ENCODE data around the gene DDX10. TPM values are rescaled to one million over a fixed set of nuclear protein-coding genes. Genes with fewer than 3 reads are reported as not detected.

Gene DDX10
- total RNA-seq, 1 experiment from 2014 or later = 78.3 TPM

DNA sequence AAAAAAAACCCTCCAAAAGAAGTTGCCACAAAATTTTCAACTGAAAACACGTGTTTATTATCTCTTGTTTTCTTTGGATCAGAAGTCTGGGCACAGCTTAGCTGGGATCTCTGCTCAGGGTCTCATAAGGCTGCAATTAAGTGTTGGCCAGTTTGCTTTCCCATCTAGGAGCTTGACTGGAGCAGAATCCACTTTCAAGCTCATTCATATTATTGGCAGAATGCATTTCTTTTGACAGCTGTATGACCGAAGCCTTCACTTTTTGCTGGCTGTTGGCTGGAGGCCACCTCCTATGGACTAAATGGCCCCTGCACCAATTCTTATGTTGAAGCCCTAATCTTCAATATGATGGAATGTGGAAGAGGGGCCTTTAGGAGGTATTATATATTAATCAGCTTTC is 139.6 kb downstream of the DDX10 start:
- Histone ChIP-seq H3K4me1 (peaks cover 8% of the 10 kb centered on the region), H3K36me3 (ENCODE audit: control insufficient read depth, insufficient read depth, low read length) (no peaks in the 10 kb centered on the region), H3K27me3 (replicated peaks; ENCODE audit: control insufficient read depth, insufficient read depth, low read length) (no peaks in the 10 kb centered on the region), H3K9me3 (no peaks in the 10 kb centered on the region), H3K4me3 (ENCODE audit: low read depth, low read length) (no peak overlapping the region)
- intact Hi-C loops (cut with micrococcal nuclease; ENCODE audit: unreplicated experiment) = no loop called here
- peaks cover 3% of the 10 kb centered on the region for H3K4me1 Mint-ChIP-seq (ENCODE audit: low read depth, unreplicated experiment)
- H3K27me3 Mint-ChIP-seq (ENCODE audit: insufficient read depth, unreplicated experiment) = no peaks in the 10 kb centered on the region
- TF ChIP-seq, protein P1, sequence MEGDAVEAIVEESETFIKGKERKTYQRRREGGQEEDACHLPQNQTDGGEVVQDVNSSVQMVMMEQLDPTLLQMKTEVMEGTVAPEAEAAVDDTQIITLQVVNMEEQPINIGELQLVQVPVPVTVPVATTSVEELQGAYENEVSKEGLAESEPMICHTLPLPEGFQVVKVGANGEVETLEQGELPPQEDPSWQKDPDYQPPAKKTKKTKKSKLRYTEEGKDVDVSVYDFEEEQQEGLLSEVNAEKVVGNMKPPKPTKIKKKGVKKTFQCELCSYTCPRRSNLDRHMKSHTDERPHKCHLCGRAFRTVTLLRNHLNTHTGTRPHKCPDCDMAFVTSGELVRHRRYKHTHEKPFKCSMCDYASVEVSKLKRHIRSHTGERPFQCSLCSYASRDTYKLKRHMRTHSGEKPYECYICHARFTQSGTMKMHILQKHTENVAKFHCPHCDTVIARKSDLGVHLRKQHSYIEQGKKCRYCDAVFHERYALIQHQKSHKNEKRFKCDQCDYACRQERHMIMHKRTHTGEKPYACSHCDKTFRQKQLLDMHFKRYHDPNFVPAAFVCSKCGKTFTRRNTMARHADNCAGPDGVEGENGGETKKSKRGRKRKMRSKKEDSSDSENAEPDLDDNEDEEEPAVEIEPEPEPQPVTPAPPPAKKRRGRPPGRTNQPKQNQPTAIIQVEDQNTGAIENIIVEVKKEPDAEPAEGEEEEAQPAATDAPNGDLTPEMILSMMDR (IDR thresholded peaks at IDR 0.05; ENCODE audit: insufficient read depth in 1 of 2, low read depth in 1 of 2, low read length in 1 of 2, severe bottlenecking in 1 of 2, unreplicated experiment in 1 of 2) = no peak
- ChIA-PET CTCF (interaction anchor here (0.7 kb wide), 1 partner anchor 735 kb away, joined by 4 read pairs; no protein-coding TSS in a partner anchor), POLR2A (no interaction called here)
- H3K36me3 Mint-ChIP-seq (ENCODE audit: insufficient read depth, unreplicated experiment) = no peaks in the 10 kb centered on the region
- H3K9me3 Mint-ChIP-seq (ENCODE audit: unreplicated experiment) = no peaks in the 10 kb centered on the region
- no TSS peak for BruUV-seq (replicated peaks)
- H3K27ac Mint-ChIP-seq (ENCODE audit: unreplicated experiment) = no peak overlapping the region
- H3K4me3 Mint-ChIP-seq (ENCODE audit: unreplicated experiment) = no peak overlapping the region
- no peak for DNase-seq

DNA sequence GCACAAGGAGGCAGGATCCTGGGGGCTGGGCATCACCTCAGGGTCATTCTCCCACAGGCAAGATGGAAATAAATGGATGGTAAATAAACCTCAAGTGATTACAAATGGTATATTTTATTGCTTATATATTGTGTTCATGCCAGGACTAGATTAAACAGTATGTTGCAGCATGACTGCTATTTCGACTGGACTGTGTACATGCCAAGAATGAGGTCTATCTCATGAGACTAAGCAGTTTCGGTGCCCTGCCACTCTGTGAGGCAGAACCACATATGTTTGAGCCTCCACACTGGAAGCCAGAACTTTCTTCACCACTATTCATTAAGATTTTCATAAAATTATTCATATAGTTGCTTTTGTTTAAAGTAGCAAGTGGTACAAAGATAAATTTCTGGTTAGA is 140.2 kb downstream of the DDX10 start:
- Histone ChIP-seq H3K9me3 (no peaks in the 10 kb centered on the region), H3K4me1 (0 out of 2 replicates have a peak, but pooled peaks cover 5% of the 10 kb centered on the region), H3K4me3 (ENCODE audit: low read depth, low read length) (no peak overlapping the region), H3K36me3 (ENCODE audit: control insufficient read depth, insufficient read depth, low read length) (no peaks in the 10 kb centered on the region), H3K27me3 (replicated peaks; ENCODE audit: control insufficient read depth, insufficient read depth, low read length) (no peaks in the 10 kb centered on the region)
- ChIA-PET POLR2A (no interaction called here), CTCF (interaction anchor here (0.7 kb wide), 1 partner anchor 734 kb away, joined by 4 read pairs; no protein-coding TSS in a partner anchor)
- H3K4me3 Mint-ChIP-seq (ENCODE audit: unreplicated experiment) = no peak overlapping the region
- H3K9me3 Mint-ChIP-seq (ENCODE audit: unreplicated experiment) = no peaks in the 10 kb centered on the region
- H3K27ac Mint-ChIP-seq (ENCODE audit: unreplicated experiment) = no peak overlapping the region
- TF ChIP-seq, protein P1 (IDR thresholded peaks at IDR 0.05; ENCODE audit: insufficient read depth in 1 of 2, low read depth in 1 of 2, low read length in 1 of 2, severe bottlenecking in 1 of 2, unreplicated experiment in 1 of 2) = no peak
- H3K27me3 Mint-ChIP-seq (ENCODE audit: insufficient read depth, unreplicated experiment) = no peaks in the 10 kb centered on the region
- peaks cover 2% of the 10 kb centered on the region for H3K4me1 Mint-ChIP-seq (ENCODE audit: low read depth, unreplicated experiment)
- no peak for DNase-seq
- H3K36me3 Mint-ChIP-seq (ENCODE audit: insufficient read depth, unreplicated experiment) = no peaks in the 10 kb centered on the region
- no TSS peak for BruUV-seq (replicated peaks)
- intact Hi-C loops (cut with micrococcal nuclease; ENCODE audit: unreplicated experiment) = no loop called here

GRCh38 chr11:108807262-108807661 is 142.4 kb downstream of the DDX10 start:
- TF ChIP-seq, protein P1 (IDR thresholded peaks at IDR 0.05; ENCODE audit: insufficient read depth in 1 of 2, low read depth in 1 of 2, low read length in 1 of 2, severe bottlenecking in 1 of 2, unreplicated experiment in 1 of 2) = no peak
- H3K27me3 Mint-ChIP-seq (ENCODE audit: insufficient read depth, unreplicated experiment) = no peaks in the 10 kb centered on the region
- peaks cover 13% of the 10 kb centered on the region for H3K4me1 Mint-ChIP-seq (ENCODE audit: low read depth, unreplicated experiment)
- ChIA-PET POLR2A (no interaction called here), CTCF (no interaction called here)
- no peaks in the 10 kb centered on the region for H3K36me3 Mint-ChIP-seq (ENCODE audit: insufficient read depth, unreplicated experiment)
- intact Hi-C loops (cut with micrococcal nuclease; ENCODE audit: unreplicated experiment) = no loop called here
- no TSS peak for BruUV-seq (replicated peaks)
- Histone ChIP-seq H3K27me3 (replicated peaks; ENCODE audit: control insufficient read depth, insufficient read depth, low read length) (no peaks in the 10 kb centered on the region), H3K9me3 (no peaks in the 10 kb centered on the region), H3K36me3 (ENCODE audit: control insufficient read depth, insufficient read depth, low read length) (no peaks in the 10 kb centered on the region), H3K4me3 (ENCODE audit: low read depth, low read length) (no peak overlapping the region), H3K4me1 (0 out of 2 replicates have a peak, but pooled peaks cover 4% of the 10 kb centered on the region)
- no peak overlapping the region for H3K27ac Mint-ChIP-seq (ENCODE audit: unreplicated experiment)
- no peaks in the 10 kb centered on the region for H3K9me3 Mint-ChIP-seq (ENCODE audit: unreplicated experiment)
- no peak for DNase-seq
- H3K4me3 Mint-ChIP-seq (ENCODE audit: unreplicated experiment) = no peak overlapping the region

Measured in Caco-2 (cell line).